GM12872 (cell line): Measurements from ENCODE around the gene SUGCT.

ENCODE experiments used
- CTCF ChIP-seq: IDR thresholded peaks from 3 replicates; pipeline ENCODE4 v1.5.1; 2011; ENCODE audit warnings: low read depth, mild to moderate bottlenecking, low read length, moderate library complexity; ENCODE audit not compliant: insufficient read depth

The SUGCT gene

GRCh38 chr7:40299097-40299496 is 164.3 kb downstream of the SUGCT start:
- TF ChIP-seq CTCF, result no peak

DNA sequence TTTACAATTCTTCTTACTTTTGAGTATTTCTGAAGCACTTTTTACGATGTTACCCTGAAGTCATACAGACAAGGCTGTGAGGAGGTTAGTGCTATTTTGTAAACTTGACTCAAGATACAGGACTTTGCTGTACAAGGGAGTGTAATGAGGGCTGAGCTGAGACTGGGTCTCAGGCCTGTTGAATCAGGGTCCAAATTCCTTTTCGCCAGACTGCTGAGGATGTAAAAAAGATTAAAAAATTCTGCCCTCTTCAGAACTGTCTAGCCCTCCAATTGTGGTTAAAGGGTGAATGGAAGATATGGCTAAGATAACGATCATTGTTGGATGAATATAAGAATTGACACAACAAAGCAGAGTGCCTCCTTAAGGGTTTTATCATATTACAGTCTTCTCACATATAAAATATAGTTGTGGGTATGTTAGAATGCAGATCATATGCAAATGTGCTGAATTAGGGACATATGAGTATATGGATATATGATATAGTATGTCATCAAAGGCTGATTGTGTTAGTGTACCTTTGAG is 165.4 kb downstream of the SUGCT start:
- TF ChIP-seq CTCF, result no peak

DNA sequence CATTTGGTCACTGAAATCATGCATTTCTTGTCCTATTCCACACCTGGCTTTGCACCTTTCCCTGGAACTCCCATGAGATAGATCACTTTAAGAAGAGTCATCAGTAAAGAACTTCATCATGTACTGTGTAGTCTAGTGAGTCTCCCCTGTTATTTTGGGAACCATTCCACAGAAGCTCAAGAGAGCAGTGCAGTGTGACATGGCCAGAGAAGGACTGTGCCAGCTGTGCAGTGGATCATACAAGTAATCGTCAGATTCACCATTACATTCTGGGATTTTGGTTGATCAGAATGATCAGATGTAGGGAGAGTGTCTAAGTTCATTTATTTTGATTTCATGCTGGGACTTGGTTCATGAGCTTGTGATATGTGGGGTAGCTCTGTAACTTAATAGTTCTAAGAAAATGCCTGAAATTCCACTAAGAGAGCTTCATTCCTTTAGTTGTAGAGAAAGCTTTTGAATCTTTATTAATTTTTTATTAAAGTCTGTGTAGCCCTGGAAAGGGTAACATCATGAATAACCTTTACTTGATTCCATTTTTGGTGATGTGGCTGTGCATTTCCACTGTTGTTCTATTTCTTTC is 166.8 kb downstream of the SUGCT start:
- TF ChIP-seq CTCF, result no peak

DNA sequence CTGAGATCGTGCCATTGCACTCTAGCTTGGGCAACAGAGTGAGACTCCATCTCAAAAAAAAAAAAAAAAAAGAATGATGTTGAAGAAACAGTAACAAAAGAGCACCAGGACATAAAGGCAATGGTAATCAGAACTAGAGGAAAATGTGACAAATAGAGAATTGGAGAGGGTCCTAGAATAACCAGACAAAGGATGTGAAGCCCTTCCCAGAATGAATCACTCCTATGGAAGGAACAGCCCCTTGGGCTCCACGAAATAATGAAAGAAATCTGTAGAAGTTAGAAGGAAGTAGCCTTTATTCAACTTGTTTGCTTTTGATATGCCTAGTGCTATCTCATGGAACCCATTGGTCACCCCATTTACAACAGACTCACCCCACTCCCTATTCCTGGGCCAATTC is 169.2 kb downstream of the SUGCT start:
- TF ChIP-seq CTCF, result no peak

- no peak for TF ChIP-seq CTCF
These were observed 170.4 kb downstream of the SUGCT start for GRCh38 chr7:40305229-40305628.

DNA sequence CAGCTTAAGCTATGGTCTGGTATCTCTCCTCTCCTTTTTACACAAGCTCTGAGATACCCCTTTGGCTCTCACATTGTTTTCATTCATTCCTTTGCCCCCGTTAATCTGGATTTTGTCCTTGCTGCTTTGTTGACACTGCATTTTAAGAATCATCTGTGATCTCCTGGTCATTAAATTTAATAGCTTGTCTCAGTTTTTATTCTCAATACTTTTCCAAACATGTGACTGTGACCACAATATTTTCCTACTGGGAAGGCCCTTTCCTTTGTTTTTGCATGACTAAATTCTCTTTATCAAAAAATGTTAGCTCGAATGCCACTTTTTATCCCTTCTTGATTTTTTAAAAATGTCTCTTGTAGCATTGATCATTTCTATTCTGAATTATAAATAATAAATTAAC is 171.2 kb downstream of the SUGCT start:
- TF ChIP-seq CTCF, result no peak

DNA sequence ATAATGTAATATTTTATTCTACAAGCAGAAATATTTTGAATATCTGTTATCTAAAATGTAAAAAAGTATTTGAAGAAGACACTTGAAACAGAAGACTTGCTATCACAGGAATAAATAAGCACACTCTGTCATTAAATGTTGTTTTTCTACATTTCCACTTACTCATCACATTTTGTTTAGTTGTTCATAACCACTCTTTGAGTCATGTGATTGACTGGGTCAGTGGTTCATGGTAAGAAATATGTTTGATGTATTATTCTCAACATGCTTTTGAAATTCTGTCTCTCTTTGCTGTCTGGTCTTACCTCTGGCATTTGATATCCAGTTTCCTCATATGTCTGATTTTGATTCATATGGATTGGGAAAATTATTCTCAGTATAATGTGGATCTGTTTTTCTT is 171.8 kb downstream of the SUGCT start:
- no peak for TF ChIP-seq CTCF

GRCh38 chr7:40310258-40310657 is 175.5 kb downstream of the SUGCT start:
- TF ChIP-seq CTCF, result no peak
